ENCODE measurements around the gene WDR27.

The WDR27 gene

DNA sequence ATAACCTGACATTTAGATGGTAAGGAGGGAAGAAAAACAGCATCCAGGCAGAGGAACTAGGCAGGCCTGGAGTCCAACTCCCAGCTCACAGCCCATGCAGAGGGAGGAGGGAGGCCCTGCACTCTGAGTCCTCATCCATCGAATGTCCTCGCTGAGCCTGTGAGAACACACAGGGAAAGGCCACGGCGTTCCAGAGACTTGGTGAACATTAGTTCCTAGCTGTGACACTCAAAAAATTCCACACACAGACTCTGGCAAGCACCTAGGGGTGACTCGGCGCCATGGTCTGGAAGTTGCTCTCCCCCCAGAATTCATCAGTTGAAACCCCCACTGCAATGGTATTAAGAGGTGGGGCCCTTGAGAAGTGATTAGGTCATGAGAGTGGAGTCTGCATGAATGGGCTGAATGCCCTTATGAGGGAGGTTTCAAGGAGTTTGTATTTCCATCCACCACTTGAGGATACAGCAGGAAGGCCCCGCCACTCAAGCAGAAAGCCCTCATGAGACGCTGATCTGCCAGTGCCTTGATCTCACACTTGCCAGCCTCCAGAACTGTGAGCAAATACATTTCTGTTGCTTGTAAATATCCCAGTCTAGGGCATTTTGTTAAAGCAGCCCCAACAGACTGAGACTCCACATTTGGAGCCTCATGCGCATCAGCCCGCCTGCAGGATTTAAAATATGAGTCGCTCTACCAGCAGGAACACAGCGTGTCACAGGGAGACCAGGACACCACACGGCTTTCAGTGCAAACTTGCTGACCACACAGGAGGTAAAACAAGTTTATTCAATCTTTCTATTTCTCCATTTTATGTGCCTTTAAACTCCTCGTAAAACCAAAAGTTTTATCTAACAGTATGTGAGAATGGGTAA lies 73.9 kb downstream of the WDR27 start:
- no peak for ATAC-seq

GRCh38 chr6:169626649-169627048 lies 75.2 kb downstream of the WDR27 start:
- ATAC-seq: no peak
- TF ChIP-seq, protein P1, sequence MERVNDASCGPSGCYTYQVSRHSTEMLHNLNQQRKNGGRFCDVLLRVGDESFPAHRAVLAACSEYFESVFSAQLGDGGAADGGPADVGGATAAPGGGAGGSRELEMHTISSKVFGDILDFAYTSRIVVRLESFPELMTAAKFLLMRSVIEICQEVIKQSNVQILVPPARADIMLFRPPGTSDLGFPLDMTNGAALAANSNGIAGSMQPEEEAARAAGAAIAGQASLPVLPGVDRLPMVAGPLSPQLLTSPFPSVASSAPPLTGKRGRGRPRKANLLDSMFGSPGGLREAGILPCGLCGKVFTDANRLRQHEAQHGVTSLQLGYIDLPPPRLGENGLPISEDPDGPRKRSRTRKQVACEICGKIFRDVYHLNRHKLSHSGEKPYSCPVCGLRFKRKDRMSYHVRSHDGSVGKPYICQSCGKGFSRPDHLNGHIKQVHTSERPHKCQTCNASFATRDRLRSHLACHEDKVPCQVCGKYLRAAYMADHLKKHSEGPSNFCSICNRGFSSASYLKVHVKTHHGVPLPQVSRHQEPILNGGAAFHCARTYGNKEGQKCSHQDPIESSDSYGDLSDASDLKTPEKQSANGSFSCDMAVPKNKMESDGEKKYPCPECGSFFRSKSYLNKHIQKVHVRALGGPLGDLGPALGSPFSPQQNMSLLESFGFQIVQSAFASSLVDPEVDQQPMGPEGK (CRISPR knock-in tag; IDR thresholded peaks at IDR 0.05; ENCODE audit: borderline replicate concordance): no peak
- no peak for TF ChIP-seq ZC3H10 (CRISPR knock-in tag; IDR thresholded peaks at IDR 0.05)
- no peak for TF ChIP-seq TCF4 (CRISPR knock-in tag; IDR thresholded peaks at IDR 0.05; ENCODE audit: borderline replicate concordance)
- no peak for TF ChIP-seq GLIS3 (CRISPR knock-in tag; IDR thresholded peaks at IDR 0.05)
- TF ChIP-seq PPARA (CRISPR knock-in tag; IDR thresholded peaks at IDR 0.05; ENCODE audit: borderline replicate concordance): no peak
- TF ChIP-seq SNAI2 (CRISPR knock-in tag; IDR thresholded peaks at IDR 0.05): no peak
- no peak for TF ChIP-seq ISL1 (CRISPR knock-in tag; IDR thresholded peaks at IDR 0.05)
- no peak for TF ChIP-seq RARB (CRISPR knock-in tag; IDR thresholded peaks at IDR 0.05)

More for the DNA sequence above, 73.9 kb downstream of the WDR27 start:
- no peak for TF ChIP-seq ISL1 (CRISPR knock-in tag; IDR thresholded peaks at IDR 0.05)
- TF ChIP-seq ESRRG (CRISPR knock-in tag; IDR thresholded peaks at IDR 0.05): no peak
- TF ChIP-seq, protein P1 (CRISPR knock-in tag; IDR thresholded peaks at IDR 0.05; ENCODE audit: borderline replicate concordance): no peak
- no peak for TF ChIP-seq BACH2 (CRISPR knock-in tag; IDR thresholded peaks at IDR 0.05; ENCODE audit: borderline replicate concordance)
- no peak for TF ChIP-seq TOX (CRISPR knock-in tag; IDR thresholded peaks at IDR 0.05; ENCODE audit: borderline replicate concordance)
- TF ChIP-seq, protein P2, sequence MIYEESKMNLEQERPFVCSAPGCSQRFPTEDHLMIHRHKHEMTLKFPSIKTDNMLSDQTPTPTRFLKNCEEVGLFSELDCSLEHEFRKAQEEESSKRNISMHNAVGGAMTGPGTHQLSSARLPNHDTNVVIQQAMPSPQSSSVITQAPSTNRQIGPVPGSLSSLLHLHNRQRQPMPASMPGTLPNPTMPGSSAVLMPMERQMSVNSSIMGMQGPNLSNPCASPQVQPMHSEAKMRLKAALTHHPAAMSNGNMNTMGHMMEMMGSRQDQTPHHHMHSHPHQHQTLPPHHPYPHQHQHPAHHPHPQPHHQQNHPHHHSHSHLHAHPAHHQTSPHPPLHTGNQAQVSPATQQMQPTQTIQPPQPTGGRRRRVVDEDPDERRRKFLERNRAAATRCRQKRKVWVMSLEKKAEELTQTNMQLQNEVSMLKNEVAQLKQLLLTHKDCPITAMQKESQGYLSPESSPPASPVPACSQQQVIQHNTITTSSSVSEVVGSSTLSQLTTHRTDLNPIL (CRISPR knock-in tag; IDR thresholded peaks at IDR 0.05; ENCODE audit: low read depth): no peak
- no peak for TF ChIP-seq TCF4 (CRISPR knock-in tag; IDR thresholded peaks at IDR 0.05; ENCODE audit: borderline replicate concordance)
- no peak for TF ChIP-seq ZC3H10 (CRISPR knock-in tag; IDR thresholded peaks at IDR 0.05)

DNA sequence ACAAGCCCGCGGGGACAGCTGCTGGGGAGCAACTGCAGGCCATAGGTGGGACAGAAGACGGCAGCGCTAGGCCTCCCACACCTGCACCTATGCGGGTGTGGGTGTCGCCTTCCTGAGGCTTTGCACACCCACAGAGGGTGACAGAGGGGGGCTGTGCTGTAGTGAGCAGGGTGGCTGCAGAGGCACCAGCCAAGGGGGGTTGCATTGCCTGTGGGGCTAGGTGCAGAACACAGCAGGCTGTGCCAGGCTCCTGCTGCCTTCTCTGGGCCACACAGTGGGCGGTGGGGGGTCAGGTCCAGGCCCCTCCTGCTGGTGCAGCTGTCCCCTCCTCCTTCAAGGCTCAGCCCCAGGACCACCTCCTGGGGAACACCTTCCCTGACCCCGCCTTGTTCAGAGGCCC lies 75.7 kb downstream of the WDR27 start:
- TF ChIP-seq RARB (CRISPR knock-in tag; IDR thresholded peaks at IDR 0.05): no peak
- no peak for TF ChIP-seq CSRNP3 (CRISPR knock-in tag; IDR thresholded peaks at IDR 0.05)
- no peak for TF ChIP-seq ZNF8 (CRISPR knock-in tag; IDR thresholded peaks at IDR 0.05)
- TF ChIP-seq ZNF565 (CRISPR knock-in tag; conservative IDR thresholded peaks at IDR 0.05; ENCODE audit: low read depth): no peak
- TF ChIP-seq, protein P2 (CRISPR knock-in tag; IDR thresholded peaks at IDR 0.05; ENCODE audit: low read depth): no peak
- TF ChIP-seq CSDC2 (CRISPR knock-in tag; IDR thresholded peaks at IDR 0.05): no peak
- no peak for TF ChIP-seq ESRRG (CRISPR knock-in tag; IDR thresholded peaks at IDR 0.05)
- TF ChIP-seq ZFP3 (CRISPR knock-in tag; IDR thresholded peaks at IDR 0.05): no peak
- TF ChIP-seq TCF4 (CRISPR knock-in tag; IDR thresholded peaks at IDR 0.05; ENCODE audit: borderline replicate concordance): no peak
- no peak for ATAC-seq

GRCh38 chr6:169625376-169625775 lies 76.5 kb downstream of the WDR27 start:
- TF ChIP-seq ZNF565 (CRISPR knock-in tag; conservative IDR thresholded peaks at IDR 0.05; ENCODE audit: low read depth): no peak
- no peak for TF ChIP-seq POU6F1 (CRISPR knock-in tag; IDR thresholded peaks at IDR 0.05; ENCODE audit: borderline replicate concordance, low read depth)
- no peak for ATAC-seq
